SW 1271 (cell line): ENCODE measurements around the gene RNASEH2C.
"Not testable (repeated sequence)": the region's sequence is repeated elsewhere in the genome, so short reads cannot be mapped to it uniquely, and the experiment has no call there.

Source experiments
- DNase-seq, 2 experiments: peaks; one replicate each; lab custom pipeline; 2025; lab: John Stamatoyannopoulos, UW

RNASEH2C gene

GRCh38 chr11:65683480-65683879 lies 37.1 kb downstream of the RNASEH2C start:
- not testable (repeated sequence) for DNase-seq

- no peak for DNase-seq
Measured at GRCh38 chr11:65680192-65680743, 40.3 kb downstream of the RNASEH2C start.

GRCh38 chr11:65672982-65673381 lies 47.6 kb downstream of the RNASEH2C start:
- no peak for DNase-seq

GRCh38 chr11:65672180-65672860 lies 48.3 kb downstream of the RNASEH2C start:
- DNase-seq = no peak
